8988T (cell line): ENCODE data around the gene FADS2.
A peak's percentile ranks its signal among the peaks of the same experiment; 100 is the strongest.

Experiments
- DNase-seq: peaks from one replicate; pipeline ENCODE4 v3.0.0; 2011

FADS2 gene

GRCh38 chr11:61797263-61797944 lies 30.7 kb upstream of the FADS2 start:
- DNase-seq, result no peak

GRCh38 chr11:61799665-61800284 lies 28.3 kb upstream of the FADS2 start:
- DNase-seq, result no peak

- no peak for DNase-seq
These were observed 27.5 kb upstream of the FADS2 start for GRCh38 chr11:61800331-61801281.

- DNase-seq, result no peak
These were observed 25.5 kb upstream of the FADS2 start for GRCh38 chr11:61802605-61803004.

- no peak for DNase-seq
These were observed 24.0 kb upstream of the FADS2 start for GRCh38 chr11:61803889-61804647.

GRCh38 chr11:61805146-61805545 lies 23.0 kb upstream of the FADS2 start:
- no peak for DNase-seq

GRCh38 chr11:61806785-61807184 lies 21.3 kb upstream of the FADS2 start:
- no peak for DNase-seq

- no peak for DNase-seq
These were observed 17.4 kb upstream of the FADS2 start for GRCh38 chr11:61810671-61811175.

GRCh38 chr11:61811831-61812230 lies 16.3 kb upstream of the FADS2 start:
- no peak for DNase-seq

- DNase-seq, result no peak
These were observed 15.2 kb upstream of the FADS2 start for GRCh38 chr11:61812736-61813411.

GRCh38 chr11:61814247-61814957 lies 13.7 kb upstream of the FADS2 start:
- no peak for DNase-seq

GRCh38 chr11:61814958-61815789 lies 12.9 kb upstream of the FADS2 start:
- DNase-seq, result peak; percentile 86

- DNase-seq, result peak; percentile 72
These were observed 12.0 kb upstream of the FADS2 start for GRCh38 chr11:61815790-61816735.

GRCh38 chr11:61816736-61817455 lies 11.2 kb upstream of the FADS2 start, which contains the start of gene FADS1:
FADS1 (minus strand) TSS chr11:61817003; CDS start chr11:61816929, 74 bp downstream.
- peak; percentile 98 for DNase-seq

GRCh38 chr11:61817471-61818202 lies 10.5 kb upstream of the FADS2 start:
- DNase-seq, result no peak

GRCh38 chr11:61820174-61820573 lies 7.9 kb upstream of the FADS2 start:
- no peak for DNase-seq

GRCh38 chr11:61826930-61827570 lies 1.1 kb upstream of the FADS2 start:
- no peak for DNase-seq
